ENCODE results near the gene CNOT1. TPM values are rescaled to one million over a fixed set of nuclear protein-coding genes. Genes with fewer than 3 reads are reported as not detected.

CNOT1 gene
- total RNA-seq, 1 experiment from 2014 or later: 328 TPM

- H3K79me2 ChIP-seq (ENCODE audit: insufficient read depth, low read length): no peaks in the 10 kb centered on the region
- no peaks in the 10 kb centered on the region for H3K79me1 ChIP-seq (ENCODE audit: insufficient read depth, low read depth, low read length, poor library complexity, severe bottlenecking)
- H3K4ac ChIP-seq (ENCODE audit: low read depth, low read length): no peak overlapping the region
- no peak overlapping the region for H4K8ac ChIP-seq (replicated peaks; ENCODE audit: insufficient read length, low read depth, low read length)
- no peak overlapping the region for H3T11ph ChIP-seq (ENCODE audit: low read length)
- no peak overlapping the region for H2AFZ ChIP-seq (ENCODE audit: low read length)
- H3K9me3 Mint-ChIP-seq: no peaks in the 10 kb centered on the region
- H4K20me1 ChIP-seq (ENCODE audit: control insufficient read depth, insufficient read depth, insufficient read length): no peaks in the 10 kb centered on the region
- TF ChIP-seq, protein P1, sequence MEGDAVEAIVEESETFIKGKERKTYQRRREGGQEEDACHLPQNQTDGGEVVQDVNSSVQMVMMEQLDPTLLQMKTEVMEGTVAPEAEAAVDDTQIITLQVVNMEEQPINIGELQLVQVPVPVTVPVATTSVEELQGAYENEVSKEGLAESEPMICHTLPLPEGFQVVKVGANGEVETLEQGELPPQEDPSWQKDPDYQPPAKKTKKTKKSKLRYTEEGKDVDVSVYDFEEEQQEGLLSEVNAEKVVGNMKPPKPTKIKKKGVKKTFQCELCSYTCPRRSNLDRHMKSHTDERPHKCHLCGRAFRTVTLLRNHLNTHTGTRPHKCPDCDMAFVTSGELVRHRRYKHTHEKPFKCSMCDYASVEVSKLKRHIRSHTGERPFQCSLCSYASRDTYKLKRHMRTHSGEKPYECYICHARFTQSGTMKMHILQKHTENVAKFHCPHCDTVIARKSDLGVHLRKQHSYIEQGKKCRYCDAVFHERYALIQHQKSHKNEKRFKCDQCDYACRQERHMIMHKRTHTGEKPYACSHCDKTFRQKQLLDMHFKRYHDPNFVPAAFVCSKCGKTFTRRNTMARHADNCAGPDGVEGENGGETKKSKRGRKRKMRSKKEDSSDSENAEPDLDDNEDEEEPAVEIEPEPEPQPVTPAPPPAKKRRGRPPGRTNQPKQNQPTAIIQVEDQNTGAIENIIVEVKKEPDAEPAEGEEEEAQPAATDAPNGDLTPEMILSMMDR (conservative IDR thresholded peaks at IDR 0.05): no peak
- H3K9me3 ChIP-seq (ENCODE audit: control insufficient read depth, low read depth, low read length): no peaks in the 10 kb centered on the region
- no peak overlapping the region for H2BK12ac ChIP-seq (ENCODE audit: insufficient read length, low read depth, low read length)
- H3K27ac ChIP-seq (ENCODE audit: insufficient read length, low read depth, low read length): no peak overlapping the region
- no peak for DNase-seq
- H3K9ac ChIP-seq (ENCODE audit: extremely low read depth, insufficient read length, low read length): no peak overlapping the region
- H2BK20ac ChIP-seq (ENCODE audit: low read depth, low read length, poor library complexity, severe bottlenecking): no peak overlapping the region
- H3K27ac Mint-ChIP-seq: no peak overlapping the region
- no peak overlapping the region for H2BK15ac ChIP-seq (ENCODE audit: low read depth, low read length)
- no peak overlapping the region for H2BK5ac ChIP-seq (ENCODE audit: insufficient read length, low read length)
- no peak overlapping the region for H4K5ac ChIP-seq (ENCODE audit: insufficient read length, low read depth, low read length)
- peaks cover 0 to 5% of the 10 kb centered on the region in 2 experiments; a peak in 1 of 4 replicates for H3K4me1 Mint-ChIP-seq
- WGBS (ENCODE audit: extremely low coverage, insufficient read length, low lambda C conversion rate): no CpG with 5 or more reads among the region's 8 CpGs
- H2BK120ac ChIP-seq (ENCODE audit: low read depth, low read length, poor library complexity, severe bottlenecking): no peak overlapping the region
- H2AK5ac ChIP-seq (ENCODE audit: insufficient read length, low read length): no peak overlapping the region
- no peak overlapping the region for H3K56ac ChIP-seq (ENCODE audit: insufficient read length, low read depth, low read length)
- no peaks in the 10 kb centered on the region for H3K27me3 Mint-ChIP-seq (ENCODE audit: low read depth)
- no peak overlapping the region for H3K14ac ChIP-seq (ENCODE audit: insufficient read depth, low read length)
- no peaks in the 10 kb centered on the region for H3K27me3 ChIP-seq (ENCODE audit: insufficient read depth, low read length)
- H3K4me2 ChIP-seq (ENCODE audit: insufficient read depth, insufficient read length, low read length): no peak overlapping the region
- no peaks in the 10 kb centered on the region for H3K36me3 Mint-ChIP-seq (ENCODE audit: insufficient read depth in 1 of 3, low read depth in 3 of 3)
- no peak overlapping the region for H3K18ac ChIP-seq (ENCODE audit: insufficient read length, low read depth, low read length)
- no peaks in the 10 kb centered on the region for H3K4me1 ChIP-seq (ENCODE audit: insufficient read depth, low read length)
- H3K23ac ChIP-seq (ENCODE audit: insufficient read length, low read depth, low read length): no peak overlapping the region
- no peak overlapping the region for H4K91ac ChIP-seq (ENCODE audit: insufficient read length, low read depth, low read length)
- peaks cover 2% of the 10 kb centered on the region for H3K23me2 ChIP-seq (ENCODE audit: insufficient read length, low read depth, low read length, poor library complexity, severe bottlenecking)
- H3K4me3 Mint-ChIP-seq: no peak overlapping the region
Observed at GRCh38 chr16:58644765-58645487, 15.3 kb upstream of the CNOT1 start.

All from H9 (cell line).